Measurements from ENCODE around the gene TRAF4. TPM values are rescaled to one million over a fixed set of nuclear protein-coding genes. Genes with fewer than 3 reads are reported as not detected.
"Not testable (repeated sequence)": the region's sequence is repeated elsewhere in the genome, so short reads cannot be mapped to it uniquely, and the experiment has no call there.

Gene TRAF4
- total RNA-seq, 4 donors from 2014 or later: 3.4 to 10.8 (median 4.7) TPM

DNA sequence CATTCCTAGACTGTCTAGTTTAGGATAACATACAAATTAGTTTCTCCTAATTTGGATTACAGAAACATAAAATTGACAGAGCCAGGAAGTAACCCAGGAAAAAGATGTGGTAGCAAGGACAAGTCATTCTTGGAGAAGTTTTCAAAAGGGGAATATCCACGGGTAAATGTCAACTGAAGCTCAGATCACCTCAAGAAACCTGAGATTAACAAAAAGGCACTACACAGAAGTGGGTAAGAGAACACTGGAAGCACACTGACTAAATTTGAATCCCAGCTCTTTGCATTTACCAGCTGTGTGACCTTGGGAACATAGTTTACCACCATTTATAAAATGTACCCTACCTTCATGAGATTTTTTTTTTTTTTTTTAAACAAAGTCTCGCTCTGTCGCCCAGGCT lies 39.4 kb downstream of the TRAF4 start:
- Histone ChIP-seq H3K4me3 (no peak overlapping the region), H3K9me3 (no peaks in the 10 kb centered on the region), H3K36me3 (peaks cover 0 to 11% of the 10 kb centered on the region in 2 donors), H3K27me3 (no peaks in the 10 kb centered on the region), H3K4me1 (peaks cover 0 to under 1% (median 0%) of the 10 kb centered on the region in 3 donors), H3K27ac (no peak overlapping the region)
- TF ChIP-seq POLR2A (IDR thresholded peaks at IDR 0.05) (no peak), POLR2AphosphoS5 (IDR thresholded peaks at IDR 0.05) (no peak), EP300 (IDR thresholded peaks at IDR 0.05) (no peak)
- 70 to 72% methylated on average over 2 to 3 of the region's 3 CpGs for WGBS, 2 donors (ENCODE audit: low coverage in 1 of 2)
- ATAC-seq: no peak

DNA sequence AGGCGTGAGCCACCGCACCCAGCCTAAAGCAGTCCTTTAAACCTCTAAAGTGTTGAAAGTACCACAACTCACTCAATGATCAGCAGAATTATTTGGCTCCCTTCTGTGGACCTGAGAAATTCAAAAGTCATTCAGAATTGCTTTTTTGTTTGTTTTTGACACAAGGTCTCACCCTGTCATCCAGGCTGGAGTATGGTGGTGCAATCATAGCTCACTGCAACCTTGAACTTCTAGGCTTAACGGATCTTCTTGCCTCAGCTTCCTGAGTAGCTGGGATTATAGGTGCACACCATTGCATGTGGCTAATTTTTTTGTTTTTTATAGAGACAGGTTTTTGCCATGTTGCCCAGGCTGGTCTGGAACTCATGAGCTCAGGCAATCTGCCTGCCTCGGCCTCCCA lies 44.3 kb downstream of the TRAF4 start:
- ATAC-seq: no peak

DNA sequence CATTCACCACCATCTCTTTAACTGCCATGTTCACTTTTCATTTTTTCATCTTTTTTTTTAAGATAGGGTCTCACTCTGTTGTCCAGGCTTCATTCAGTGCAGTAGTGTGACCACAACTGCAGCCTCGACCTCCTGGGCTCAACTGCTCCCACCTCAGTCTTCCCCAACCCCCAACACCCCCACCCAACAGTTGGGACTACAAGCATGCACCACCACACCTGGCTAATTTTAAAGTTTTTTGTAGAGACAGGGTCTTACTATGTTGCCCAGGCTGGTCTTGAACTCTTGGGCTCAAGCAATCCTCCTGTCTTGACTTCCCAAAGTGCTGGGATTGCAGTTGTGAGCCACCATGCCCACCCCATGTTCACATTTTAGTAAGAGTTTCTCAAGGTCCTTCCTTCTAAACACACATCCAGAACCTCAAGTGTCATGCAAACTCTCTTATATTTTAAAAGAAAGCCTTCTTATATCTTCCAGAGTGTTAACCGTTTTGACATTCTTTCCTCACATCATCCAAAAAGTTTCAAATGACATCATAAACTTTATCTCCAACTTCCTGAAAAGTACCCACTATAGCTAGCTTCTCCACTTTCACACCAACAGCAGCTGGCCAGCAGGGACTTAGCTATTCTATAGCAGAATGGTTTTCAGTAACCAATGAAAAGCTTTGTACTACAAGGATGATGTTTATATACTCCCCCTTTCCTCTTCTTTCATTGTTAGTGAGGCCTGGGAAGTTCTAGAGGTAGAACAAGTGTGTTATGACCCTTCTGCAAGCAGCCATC lies 49.3 kb downstream of the TRAF4 start:
- no peak overlapping the region for H3K27ac ChIP-seq
- no peaks in the 10 kb centered on the region for H3K27me3 ChIP-seq
- peaks cover 0 to 5% of the 10 kb centered on the region in 2 donors for H3K36me3 ChIP-seq
- no peaks in the 10 kb centered on the region for H3K9me3 ChIP-seq
- WGBS, 2 donors (ENCODE audit: low coverage in 1 of 2): 65 to 83% methylated on average over 2 of the region's 2 CpGs
- H3K4me1 ChIP-seq: peaks cover 0 to 28% (median 0%) of the 10 kb centered on the region in 3 donors
- TF ChIP-seq POLR2AphosphoS5 (IDR thresholded peaks at IDR 0.05) (no peak), POLR2A (IDR thresholded peaks at IDR 0.05) (no peak), EP300 (IDR thresholded peaks at IDR 0.05) (no peak)
- TF ChIP-seq, protein P1, sequence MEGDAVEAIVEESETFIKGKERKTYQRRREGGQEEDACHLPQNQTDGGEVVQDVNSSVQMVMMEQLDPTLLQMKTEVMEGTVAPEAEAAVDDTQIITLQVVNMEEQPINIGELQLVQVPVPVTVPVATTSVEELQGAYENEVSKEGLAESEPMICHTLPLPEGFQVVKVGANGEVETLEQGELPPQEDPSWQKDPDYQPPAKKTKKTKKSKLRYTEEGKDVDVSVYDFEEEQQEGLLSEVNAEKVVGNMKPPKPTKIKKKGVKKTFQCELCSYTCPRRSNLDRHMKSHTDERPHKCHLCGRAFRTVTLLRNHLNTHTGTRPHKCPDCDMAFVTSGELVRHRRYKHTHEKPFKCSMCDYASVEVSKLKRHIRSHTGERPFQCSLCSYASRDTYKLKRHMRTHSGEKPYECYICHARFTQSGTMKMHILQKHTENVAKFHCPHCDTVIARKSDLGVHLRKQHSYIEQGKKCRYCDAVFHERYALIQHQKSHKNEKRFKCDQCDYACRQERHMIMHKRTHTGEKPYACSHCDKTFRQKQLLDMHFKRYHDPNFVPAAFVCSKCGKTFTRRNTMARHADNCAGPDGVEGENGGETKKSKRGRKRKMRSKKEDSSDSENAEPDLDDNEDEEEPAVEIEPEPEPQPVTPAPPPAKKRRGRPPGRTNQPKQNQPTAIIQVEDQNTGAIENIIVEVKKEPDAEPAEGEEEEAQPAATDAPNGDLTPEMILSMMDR (IDR thresholded peaks at IDR 0.05): no peak
- ATAC-seq: no peak
- no peak overlapping the region for H3K4me3 ChIP-seq

More for the DNA sequence above, 44.3 kb downstream of the TRAF4 start:
- WGBS, 2 donors (ENCODE audit: low coverage in 1 of 2): 65 to 96% methylated on average over 4 of the region's 4 CpGs
- Histone ChIP-seq H3K4me3 (no peak overlapping the region), H3K36me3 (peaks cover 0 to 9% of the 10 kb centered on the region in 2 donors), H3K27ac (no peak overlapping the region), H3K27me3 (no peaks in the 10 kb centered on the region), H3K9me3 (no peaks in the 10 kb centered on the region), H3K4me1 (peaks cover 0 to 11% (median 0%) of the 10 kb centered on the region in 3 donors)
- TF ChIP-seq EP300 (IDR thresholded peaks at IDR 0.05) (no peak), POLR2AphosphoS5 (IDR thresholded peaks at IDR 0.05) (no peak), POLR2A (IDR thresholded peaks at IDR 0.05) (no peak)
- TF ChIP-seq, protein P1 (IDR thresholded peaks at IDR 0.05): no peak

DNA sequence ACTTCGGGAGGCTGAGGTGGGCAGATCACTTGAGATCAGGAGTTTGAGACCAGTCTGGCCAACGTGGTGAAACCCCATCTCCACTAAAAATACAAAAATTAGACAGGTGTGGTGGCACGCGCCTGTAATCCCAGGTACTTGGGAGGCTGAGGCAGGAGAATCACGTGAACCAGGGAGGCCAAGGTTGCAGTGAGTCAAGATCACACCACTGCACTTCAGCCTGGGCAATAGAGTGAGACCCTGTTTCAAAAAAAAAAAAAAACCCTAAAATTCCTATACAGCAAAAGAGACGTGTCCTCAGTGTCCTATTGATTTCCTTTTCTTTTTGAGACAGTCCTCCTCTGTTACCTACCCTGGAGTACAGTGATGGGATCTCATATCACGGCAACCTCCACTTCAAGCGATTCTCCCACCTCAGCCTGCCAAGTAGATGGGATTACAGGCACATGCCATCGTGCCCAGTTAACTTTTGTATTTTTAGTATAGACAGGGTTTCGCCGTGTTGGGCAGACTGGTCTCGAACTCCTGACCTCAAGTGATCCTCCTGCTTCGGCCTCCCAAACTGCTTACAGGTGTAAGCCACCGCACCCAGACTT lies 51.1 kb downstream of the TRAF4 start:
- H3K27ac ChIP-seq, H3K27me3 ChIP-seq, ATAC-seq, H3K4me3 ChIP-seq, H3K9me3 ChIP-seq, H3K36me3 ChIP-seq: not testable (repeated sequence)
- 92 to 97% methylated on average over 9 to 14 of the region's 14 CpGs for whole genome bisulfite sequencing, 2 donors (ENCODE audit: low coverage in 1 of 2)
- H3K4me1 ChIP-seq: peaks cover 0 to 22% (median 0%) of the 10 kb centered on the region in 3 donors

DNA sequence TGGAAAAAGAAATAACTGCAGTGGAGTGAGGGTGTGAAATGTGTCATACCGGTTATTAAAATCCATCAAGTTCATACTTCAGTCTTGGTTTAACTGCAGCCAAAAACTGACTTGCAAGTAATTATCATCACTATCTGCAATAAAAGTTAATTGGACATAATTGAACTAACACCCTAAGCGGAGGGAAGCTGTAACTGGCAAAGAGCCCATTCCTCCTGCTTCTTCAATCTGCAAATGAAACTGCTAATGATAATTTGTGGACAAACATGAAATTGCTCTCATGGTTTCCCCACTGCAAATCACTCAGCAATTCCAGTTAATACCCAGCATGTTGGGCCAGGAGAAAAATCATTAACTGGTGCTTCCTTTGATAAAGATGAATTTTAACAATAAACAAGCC lies 52.3 kb downstream of the TRAF4 start:
- Histone ChIP-seq H3K36me3 (no peaks in the 10 kb centered on the region), H3K9me3 (no peaks in the 10 kb centered on the region), H3K27ac (no peak overlapping the region), H3K27me3 (no peaks in the 10 kb centered on the region), H3K4me3 (no peak overlapping the region), H3K4me1 (peaks cover 0 to 17% (median 0%) of the 10 kb centered on the region in 3 donors)
- no peak for ATAC-seq
- 58 to 75% methylated on average over 2 of the region's 2 CpGs for WGBS, 2 donors (ENCODE audit: low coverage in 1 of 2)
- TF ChIP-seq POLR2AphosphoS5 (IDR thresholded peaks at IDR 0.05): no peak
- TF ChIP-seq EP300 (IDR thresholded peaks at IDR 0.05): no peak
- TF ChIP-seq POLR2A (IDR thresholded peaks at IDR 0.05): no peak
- TF ChIP-seq, protein P1 (IDR thresholded peaks at IDR 0.05): no peak

Small RNAs within 50 kb of the gene (small RNA-seq; reads per million reads assigned to genes)
- gene SNORD42A (0 reads per million in 4 donors), gene SNORD42B (0 reads per million in 4 donors), gene SNORD4A (0 reads per million in 4 donors), gene SNORD4B (0 reads per million in 4 donors)

Other genes starting within 250 kb of the TRAF4 start
- under 1 TPM in 1 of 4 donors, not detected in 3; 0.15 TPM for gene FOXN1, start 237.7 kb upstream of the TRAF4 start, total RNA-seq
- gene UNC119, start 191.4 kb upstream of the TRAF4 start, total RNA-seq: 10 to 100 TPM; 17.5 to 28.7 (median 20.3) TPM
- gene PIGS, start 172.5 kb upstream of the TRAF4 start, total RNA-seq: 10 to 100 TPM; 40.8 to 90.4 (median 64.5) TPM
- gene ALDOC, start 167.1 kb upstream of the TRAF4 start, total RNA-seq: 10 to 100 TPM; 29.1 to 46.5 (median 37.7) TPM
- 1 to 10 TPM; 1.4 to 4.9 (median 2.6) TPM for gene SPAG5, start 145.0 kb upstream of the TRAF4 start, total RNA-seq
- 1 to 10 TPM in 3 of 4 donors, under 1 TPM in 1; 0.59 to 8.1 (median 3.1) TPM for gene RSKR, start 129.8 kb upstream of the TRAF4 start, total RNA-seq
- 100 to 1,000 TPM in 3 of 4 donors, 10 to 100 TPM in 1; 97.5 to 116 (median 106) TPM for gene BLTP2, start 98.9 kb upstream of the TRAF4 start, total RNA-seq
- gene SDF2, start 82.1 kb upstream of the TRAF4 start, total RNA-seq: 10 to 100 TPM; 29.5 to 43.2 (median 36.1) TPM
- gene SUPT6H, start 81.8 kb upstream of the TRAF4 start, total RNA-seq: 10 to 100 TPM; 48.7 to 87.3 (median 71.9) TPM
- 1 to 10 TPM in 2 of 4 donors, under 1 TPM in 1, not detected in 1; 0.40 to 1.9 (median 1.1) TPM for gene PROCA1, start 32.1 kb upstream of the TRAF4 start, total RNA-seq
- gene RAB34, start 26.1 kb upstream of the TRAF4 start, total RNA-seq: 100 to 1,000 TPM; 185 to 219 (median 196) TPM
- gene RPL23A, start 24.0 kb upstream of the TRAF4 start, total RNA-seq: 100 to 1,000 TPM; 317 to 834 (median 683) TPM
- gene TLCD1, start 17.8 kb upstream of the TRAF4 start, total RNA-seq: 1 to 10 TPM in 2 of 4 donors, not detected in 2; 1.1 to 2.8 TPM
- gene NEK8, start 15.2 kb upstream of the TRAF4 start, total RNA-seq: 1 to 10 TPM in 2 of 4 donors, under 1 TPM in 1, not detected in 1; 0.94 to 2.0 (median 1.8) TPM
- gene FAM222B, start 98.8 kb downstream of the TRAF4 start, total RNA-seq: 10 to 100 TPM; 15.5 to 47.6 (median 21.6) TPM
- gene ERAL1, start 111.0 kb downstream of the TRAF4 start, total RNA-seq: 10 to 100 TPM; 25.8 to 48.3 (median 29.2) TPM
- gene FLOT2, start 153.7 kb downstream of the TRAF4 start, total RNA-seq: 100 to 1,000 TPM in 2 of 4 donors, 10 to 100 TPM in 2; 71.6 to 107 (median 91.2) TPM
- gene DHRS13, start 159.1 kb downstream of the TRAF4 start, total RNA-seq: 1 to 10 TPM; 3.9 to 6.5 (median 5.2) TPM
- 10 to 100 TPM; 20.2 to 46.9 (median 37.8) TPM for gene PHF12, start 207.5 kb downstream of the TRAF4 start, total RNA-seq